Measurements from ENCODE around the gene PPP2R3A. TPM values are rescaled to one million over a fixed set of nuclear protein-coding genes. Genes with fewer than 3 reads are reported as not detected.

PPP2R3A gene
- total and polyA plus RNA-seq, 2 of the 13 experiments (the other 11 are each of a cell fraction or from before 2014, with no cell fraction given): 0.07 to 0.12 TPM

- in situ Hi-C loops (cut with HindIII; ENCODE audit: extremely low pct_ligation_motif_present, low pct_unique_long_range_greater_than_20kb): no loop called here
- ChIA-PET POLR2A (interaction anchor here (4.2 kb wide), 1 partner anchor 12 kb away, joined by 30 read pairs; the partner anchor contains the start of gene MSL2), CTCF (ENCODE audit: low intra/inter-chr PET ratio, low total read pairs) (no interaction called here)
- BruUV-seq (replicated peaks): no TSS peak
- FAIRE-seq (no peak), DNase-seq (ENCODE audit: low spot score) (no peak), ATAC-seq (no peak)
- Histone ChIP-seq H3K27ac (ENCODE audit: extremely low read length, insufficient read depth, low read length) (no peak overlapping the region), H3K36me3 (replicated peaks in 1 of 2; ENCODE audit: control insufficient read depth in 1 of 2, insufficient read depth in 2 of 2, low read length in 2 of 2) (peaks cover 0 to 2% of the 10 kb centered on the region in 2 experiments; a peak in 1 of 5 replicates), H3K9me3 (ENCODE audit: low read length) (no peaks in the 10 kb centered on the region), H3K79me2 (ENCODE audit: insufficient read depth, low read length) (peaks cover 96% of the 10 kb centered on the region), H2AFZ (ENCODE audit: low read length) (no peak overlapping the region), H3K4me3 (replicated peaks in 1 of 3; ENCODE audit: insufficient read depth in 1 of 3, low read depth in 2 of 3, low read length in 3 of 3) (no peak overlapping the region), H3K4me1 (ENCODE audit: insufficient read depth, low read length) (peaks cover 86% of the 10 kb centered on the region), H3K27me3 (ENCODE audit: control insufficient read depth in 1 of 2, insufficient read depth in 2 of 2, low read length in 2 of 2) (no peaks in the 10 kb centered on the region), H3K9ac (ENCODE audit: insufficient read depth, low read depth, low read length) (no peak overlapping the region), H3K4me2 (ENCODE audit: low read depth, low read length) (no peak overlapping the region), H4K20me1 (ENCODE audit: insufficient read depth, low read length) (peaks cover 88% of the 10 kb centered on the region)
- 60% methylated on average over 2 of the region's 2 CpGs for WGBS (ENCODE audit: low lambda C conversion rate)
- intact Hi-C loops (cut with micrococcal nuclease; ENCODE audit: unreplicated experiment): no loop called here
- TF ChIP-seq ZNF3 (CRISPR knock-in tag; IDR thresholded peaks at IDR 0.05) (no peak), FLYWCH1 (CRISPR knock-in tag; IDR thresholded peaks at IDR 0.05) (no peak), MLLT10 (CRISPR knock-in tag; IDR thresholded peaks at IDR 0.05) (no peak), CBX5 (CRISPR knock-in tag; IDR thresholded peaks at IDR 0.05; ENCODE audit: borderline replicate concordance) (no peak), TRIM22 (IDR thresholded peaks at IDR 0.05) (no peak), LRRFIP1 (CRISPR knock-in tag; conservative IDR thresholded peaks at IDR 0.05) (no peak), ATRX (CRISPR knock-in tag; IDR thresholded peaks at IDR 0.05; ENCODE audit: borderline replicate concordance) (no peak), ZNF644 (CRISPR knock-in tag; IDR thresholded peaks at IDR 0.05; ENCODE audit: low read depth) (no peak), ZBTB39 (CRISPR knock-in tag; IDR thresholded peaks at IDR 0.05) (no peak), HNRNPUL1 (IDR thresholded peaks at IDR 0.05; ENCODE audit: low read depth, low read length) (no peak), ZNF296 (CRISPR knock-in tag; conservative IDR thresholded peaks at IDR 0.05) (no peak), ZNF552 (CRISPR knock-in tag; IDR thresholded peaks at IDR 0.05; ENCODE audit: borderline replicate concordance) (no peak), GMEB2 (CRISPR knock-in tag; IDR thresholded peaks at IDR 0.05; ENCODE audit: low read depth) (no peak), MXD4 (CRISPR knock-in tag; IDR thresholded peaks at IDR 0.05) (no peak), WIZ (CRISPR knock-in tag; IDR thresholded peaks at IDR 0.05) (no peak), STAT5B (CRISPR knock-in tag; IDR thresholded peaks at IDR 0.05) (no peak)
Observed at GRCh38 chr3:136184703-136185102, 219.2 kb downstream of the PPP2R3A start.

Measured in HepG2 (cell line).